Measurements from ENCODE around the gene CENPK. TPM values are rescaled to one million over a fixed set of nuclear protein-coding genes. Genes with fewer than 3 reads are reported as not detected.

The CENPK gene
- total and polyA plus RNA-seq, 2 donors (not counting 1 experiment from before 2014, with no cell fraction given), result 2.6 to 18.4 TPM

DNA sequence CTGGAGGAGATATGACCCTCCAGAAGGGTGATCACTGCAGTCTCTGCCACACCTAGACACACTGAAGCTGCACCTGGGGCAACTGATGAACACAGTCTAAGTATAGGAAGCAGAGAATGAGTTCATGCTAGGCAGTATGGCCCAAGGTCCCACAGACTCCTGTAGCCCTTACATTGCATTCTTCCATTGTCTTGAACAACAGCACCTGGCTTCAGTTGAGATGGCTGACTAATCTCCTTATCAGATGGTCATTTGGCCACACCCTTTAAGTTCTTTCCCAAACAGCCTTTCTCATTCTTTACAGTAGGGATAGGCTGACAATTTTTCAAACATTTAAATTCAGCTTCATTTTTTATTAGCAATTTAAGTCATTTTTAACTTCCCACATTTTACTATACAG lies 23.1 kb downstream of the CENPK start:
- Histone ChIP-seq H3K4me1 (ENCODE audit: control insufficient read depth in 2 of 2, insufficient read depth in 2 of 2, low read length in 2 of 2) (no peaks in the 10 kb centered on the region), H2AFZ (ENCODE audit: insufficient read depth, low read depth, low read length, poor library complexity, severe bottlenecking) (no peak overlapping the region), H3K9ac (ENCODE audit: low read length) (no peak overlapping the region), H3K4me2 (replicated peaks; ENCODE audit: low read depth, low read length, poor library complexity, severe bottlenecking) (no peak overlapping the region), H4K20me1 (ENCODE audit: control insufficient read depth, insufficient read depth, low read length, poor library complexity, severe bottlenecking) (no peaks in the 10 kb centered on the region), H3K27ac (ENCODE audit: low read length in 2 of 2) (no peak overlapping the region), H3K9me3 (ENCODE audit: control extremely low read depth in 1 of 3, control insufficient read depth in 2 of 3, insufficient read depth in 1 of 3, low read length in 2 of 3) (no peaks in the 10 kb centered on the region), H3K36me3 (replicated peaks in 1 of 2; ENCODE audit: control extremely low read depth in 1 of 2, control insufficient read depth in 1 of 2, extremely low read depth in 1 of 2, insufficient read depth in 2 of 2, low read length in 1 of 2) (peaks cover 3 to 6% of the 10 kb centered on the region in 2 experiments), H3K27me3 (replicated peaks in 1 of 4; ENCODE audit: control extremely low read depth in 1 of 4, control insufficient read depth in 3 of 4, insufficient read depth in 4 of 4, low read length in 3 of 4) (no peaks in the 10 kb centered on the region), H3K79me2 (ENCODE audit: control insufficient read depth, insufficient read depth, low read length) (no peaks in the 10 kb centered on the region), H3K4me3 (ENCODE audit: control extremely low read depth in 1 of 5, extremely low read depth in 1 of 5, insufficient read depth in 1 of 5, low read depth in 2 of 5, low read length in 4 of 5) (no peak overlapping the region)
- no peak overlapping the region for H3K27ac Mint-ChIP-seq
- H3K9me3 Mint-ChIP-seq (ENCODE audit: insufficient read depth), result no peaks in the 10 kb centered on the region
- DNase-seq, result no peak
- ChIA-PET POLR2A (no interaction called here), CTCF (no interaction called here)
- H3K4me1 Mint-ChIP-seq, result no peaks in the 10 kb centered on the region
- TF ChIP-seq, protein P1, sequence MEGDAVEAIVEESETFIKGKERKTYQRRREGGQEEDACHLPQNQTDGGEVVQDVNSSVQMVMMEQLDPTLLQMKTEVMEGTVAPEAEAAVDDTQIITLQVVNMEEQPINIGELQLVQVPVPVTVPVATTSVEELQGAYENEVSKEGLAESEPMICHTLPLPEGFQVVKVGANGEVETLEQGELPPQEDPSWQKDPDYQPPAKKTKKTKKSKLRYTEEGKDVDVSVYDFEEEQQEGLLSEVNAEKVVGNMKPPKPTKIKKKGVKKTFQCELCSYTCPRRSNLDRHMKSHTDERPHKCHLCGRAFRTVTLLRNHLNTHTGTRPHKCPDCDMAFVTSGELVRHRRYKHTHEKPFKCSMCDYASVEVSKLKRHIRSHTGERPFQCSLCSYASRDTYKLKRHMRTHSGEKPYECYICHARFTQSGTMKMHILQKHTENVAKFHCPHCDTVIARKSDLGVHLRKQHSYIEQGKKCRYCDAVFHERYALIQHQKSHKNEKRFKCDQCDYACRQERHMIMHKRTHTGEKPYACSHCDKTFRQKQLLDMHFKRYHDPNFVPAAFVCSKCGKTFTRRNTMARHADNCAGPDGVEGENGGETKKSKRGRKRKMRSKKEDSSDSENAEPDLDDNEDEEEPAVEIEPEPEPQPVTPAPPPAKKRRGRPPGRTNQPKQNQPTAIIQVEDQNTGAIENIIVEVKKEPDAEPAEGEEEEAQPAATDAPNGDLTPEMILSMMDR (IDR thresholded peaks at IDR 0.05), result no peak
- no peak for TF ChIP-seq EZH2 (IDR thresholded peaks at IDR 0.05; ENCODE audit: borderline replicate concordance, insufficient read depth, low read depth, low read length, poor library complexity, severe bottlenecking)
- no peaks in the 10 kb centered on the region for H3K27me3 Mint-ChIP-seq
- no peak overlapping the region for H3K4me3 Mint-ChIP-seq
- intact Hi-C loops (cut with micrococcal nuclease), result no loop called here
- no peak for ATAC-seq (ENCODE audit: low read depth)

DNA sequence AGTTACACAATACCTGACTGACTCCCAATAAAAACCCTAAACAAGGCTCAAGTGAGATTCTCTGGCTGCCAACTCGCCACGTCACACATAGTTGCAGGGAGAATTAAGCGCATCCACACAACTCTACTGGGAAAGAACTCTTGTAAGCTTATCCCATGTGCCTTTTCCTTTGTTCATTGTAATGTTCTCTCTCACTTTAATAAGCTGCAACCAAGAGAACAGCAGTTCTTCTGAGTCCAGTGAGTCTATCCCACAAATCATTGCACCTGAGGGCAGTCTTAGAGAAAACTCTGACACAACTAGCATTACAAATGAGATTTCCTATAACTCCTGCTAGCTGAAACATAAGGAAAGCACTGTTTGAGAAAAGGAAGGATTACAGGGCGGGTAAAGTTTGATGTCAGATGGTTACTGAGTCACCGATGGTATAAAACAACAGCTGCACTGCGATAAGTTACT lies 27.4 kb downstream of the CENPK start:
- no peak overlapping the region for H3K27ac Mint-ChIP-seq
- ChIA-PET CTCF (no interaction called here), POLR2A (no interaction called here)
- DNase-seq (no peak), ATAC-seq (ENCODE audit: low read depth) (no peak)
- H3K9me3 Mint-ChIP-seq (ENCODE audit: insufficient read depth), result no peaks in the 10 kb centered on the region
- TF ChIP-seq, protein P1 (IDR thresholded peaks at IDR 0.05), result no peak
- no peak for TF ChIP-seq EZH2 (IDR thresholded peaks at IDR 0.05; ENCODE audit: borderline replicate concordance, insufficient read depth, low read depth, low read length, poor library complexity, severe bottlenecking)
- H4K20me1 ChIP-seq (ENCODE audit: control insufficient read depth, insufficient read depth, low read length, poor library complexity, severe bottlenecking), result no peaks in the 10 kb centered on the region
- no peak overlapping the region for H2AFZ ChIP-seq (ENCODE audit: insufficient read depth, low read depth, low read length, poor library complexity, severe bottlenecking)
- no peaks in the 10 kb centered on the region for H3K27me3 ChIP-seq (replicated peaks in 1 of 4; ENCODE audit: control extremely low read depth in 1 of 4, control insufficient read depth in 3 of 4, insufficient read depth in 4 of 4, low read length in 3 of 4)
- H3K9me3 ChIP-seq (ENCODE audit: control extremely low read depth in 1 of 3, control insufficient read depth in 2 of 3, insufficient read depth in 1 of 3, low read length in 2 of 3), result no peaks in the 10 kb centered on the region
- no peak overlapping the region for H3K4me3 Mint-ChIP-seq
- H3K27ac ChIP-seq (ENCODE audit: low read length in 2 of 2), result no peak overlapping the region
- H3K9ac ChIP-seq (ENCODE audit: low read length), result no peak overlapping the region
- H3K4me2 ChIP-seq (replicated peaks; ENCODE audit: low read depth, low read length, poor library complexity, severe bottlenecking), result no peak overlapping the region
- H3K4me3 ChIP-seq (ENCODE audit: control extremely low read depth in 1 of 5, extremely low read depth in 1 of 5, insufficient read depth in 1 of 5, low read depth in 2 of 5, low read length in 4 of 5), result no peak overlapping the region
- H3K36me3 ChIP-seq (replicated peaks in 1 of 2; ENCODE audit: control extremely low read depth in 1 of 2, control insufficient read depth in 1 of 2, extremely low read depth in 1 of 2, insufficient read depth in 2 of 2, low read length in 1 of 2), result no peaks in the 10 kb centered on the region
- no peaks in the 10 kb centered on the region for H3K27me3 Mint-ChIP-seq
- intact Hi-C loops (cut with micrococcal nuclease), result no loop called here
- no peaks in the 10 kb centered on the region for H3K4me1 ChIP-seq (ENCODE audit: control insufficient read depth in 2 of 2, insufficient read depth in 2 of 2, low read length in 2 of 2)
- H3K4me1 Mint-ChIP-seq, result no peaks in the 10 kb centered on the region
- 100% methylated on average over 3 of the region's 6 CpGs for WGBS (ENCODE audit: insufficient coverage)
- H3K79me2 ChIP-seq (ENCODE audit: control insufficient read depth, insufficient read depth, low read length), result no peaks in the 10 kb centered on the region
